BE2C (cell line): ENCODE results near the gene ANKRD60.

ENCODE experiments used
- DNase-seq: peaks from one replicate; pipeline ENCODE4 v3.0.0-alpha.2; 2020
- H3K27me3 ChIP-seq: fragments of 250-450 bp; sonication (Bioruptor Pico); 2 replicates; pipeline ENCODE4 v1.5.1; 2020; ENCODE audit warnings: mild to moderate bottlenecking
- H3K36me3 ChIP-seq: fragments of 250-450 bp; sonication (Bioruptor Pico); 2 replicates; pipeline ENCODE4 v1.5.1; 2020; ENCODE audit warnings: mild to moderate bottlenecking
- H3K4me1 ChIP-seq: fragments of 250-450 bp; sonication (Bioruptor Pico); 2 replicates; pipeline ENCODE4 v1.5.1; 2020
- H3K4me3 ChIP-seq: 2 replicates; pipeline ENCODE4 v1.5.1; 2011; ENCODE audit warnings: low read depth, low read length
- H3K9me3 ChIP-seq: fragments of 250-450 bp; sonication (Bioruptor Pico); 2 replicates; pipeline ENCODE4 v1.5.1; 2020
- TF ChIP-seq, protein P1 (sequence below): IDR thresholded peaks from 2 replicates; pipeline ENCODE4 v1.5.1; 2012; ENCODE audit warnings: mild to moderate bottlenecking, low read depth, low read length

Gene ANKRD60

DNA sequence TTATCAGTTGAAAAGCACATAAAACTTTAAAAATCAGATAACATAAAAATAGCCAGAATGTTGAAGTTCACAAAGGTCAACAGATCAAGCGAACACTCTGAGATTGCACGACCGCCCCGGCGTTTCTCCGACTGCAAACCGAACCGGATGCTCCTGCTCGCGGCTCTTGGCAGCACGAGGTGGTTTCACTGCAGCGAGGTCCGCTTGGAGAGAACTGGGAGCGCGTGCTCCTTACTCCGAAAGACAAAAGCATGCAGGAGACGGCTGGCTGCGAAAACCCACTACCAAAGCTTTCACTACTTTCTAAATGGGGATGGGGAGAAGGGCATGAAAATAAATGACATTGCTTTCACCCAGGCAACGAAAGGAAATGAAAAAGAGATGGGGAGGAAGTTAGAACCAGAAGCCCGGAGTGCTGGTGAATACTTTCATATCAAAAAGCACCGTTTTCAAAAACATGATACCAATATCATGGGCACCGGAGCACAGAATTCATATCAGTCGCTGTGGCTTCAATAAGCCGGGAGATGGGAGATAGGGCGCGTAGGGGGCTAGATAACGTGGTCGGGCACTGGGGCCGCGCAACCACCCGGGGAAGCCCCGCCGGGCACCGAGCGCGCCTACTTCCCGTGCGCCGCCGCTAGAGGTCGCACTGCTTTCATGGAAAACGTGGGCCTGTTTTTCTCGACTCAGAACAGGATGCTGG, 8.3 kb upstream of the ANKRD60 start:
- Histone ChIP-seq H3K4me1 (peaks cover 9% of the 10 kb centered on the region), H3K36me3 (no peaks in the 10 kb centered on the region), H3K9me3 (no peaks in the 10 kb centered on the region), H3K27me3 (no peaks in the 10 kb centered on the region), H3K4me3 (peak overlapping the region; percentile 73)
- DNase-seq: peak; percentile 84
- TF ChIP-seq, protein P1, sequence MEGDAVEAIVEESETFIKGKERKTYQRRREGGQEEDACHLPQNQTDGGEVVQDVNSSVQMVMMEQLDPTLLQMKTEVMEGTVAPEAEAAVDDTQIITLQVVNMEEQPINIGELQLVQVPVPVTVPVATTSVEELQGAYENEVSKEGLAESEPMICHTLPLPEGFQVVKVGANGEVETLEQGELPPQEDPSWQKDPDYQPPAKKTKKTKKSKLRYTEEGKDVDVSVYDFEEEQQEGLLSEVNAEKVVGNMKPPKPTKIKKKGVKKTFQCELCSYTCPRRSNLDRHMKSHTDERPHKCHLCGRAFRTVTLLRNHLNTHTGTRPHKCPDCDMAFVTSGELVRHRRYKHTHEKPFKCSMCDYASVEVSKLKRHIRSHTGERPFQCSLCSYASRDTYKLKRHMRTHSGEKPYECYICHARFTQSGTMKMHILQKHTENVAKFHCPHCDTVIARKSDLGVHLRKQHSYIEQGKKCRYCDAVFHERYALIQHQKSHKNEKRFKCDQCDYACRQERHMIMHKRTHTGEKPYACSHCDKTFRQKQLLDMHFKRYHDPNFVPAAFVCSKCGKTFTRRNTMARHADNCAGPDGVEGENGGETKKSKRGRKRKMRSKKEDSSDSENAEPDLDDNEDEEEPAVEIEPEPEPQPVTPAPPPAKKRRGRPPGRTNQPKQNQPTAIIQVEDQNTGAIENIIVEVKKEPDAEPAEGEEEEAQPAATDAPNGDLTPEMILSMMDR: peak; percentile 92

- no peak for DNase-seq
- no peaks in the 10 kb centered on the region for H3K36me3 ChIP-seq
- H3K9me3 ChIP-seq: no peaks in the 10 kb centered on the region
- H3K4me1 ChIP-seq: peaks cover 9% of the 10 kb centered on the region
- no peaks in the 10 kb centered on the region for H3K27me3 ChIP-seq
- peak overlapping the region; percentile 33 for H3K4me3 ChIP-seq
- TF ChIP-seq, protein P1: no peak
Observed at GRCh38 chr20:58235010-58235409, 6.6 kb upstream of the ANKRD60 start.

DNA sequence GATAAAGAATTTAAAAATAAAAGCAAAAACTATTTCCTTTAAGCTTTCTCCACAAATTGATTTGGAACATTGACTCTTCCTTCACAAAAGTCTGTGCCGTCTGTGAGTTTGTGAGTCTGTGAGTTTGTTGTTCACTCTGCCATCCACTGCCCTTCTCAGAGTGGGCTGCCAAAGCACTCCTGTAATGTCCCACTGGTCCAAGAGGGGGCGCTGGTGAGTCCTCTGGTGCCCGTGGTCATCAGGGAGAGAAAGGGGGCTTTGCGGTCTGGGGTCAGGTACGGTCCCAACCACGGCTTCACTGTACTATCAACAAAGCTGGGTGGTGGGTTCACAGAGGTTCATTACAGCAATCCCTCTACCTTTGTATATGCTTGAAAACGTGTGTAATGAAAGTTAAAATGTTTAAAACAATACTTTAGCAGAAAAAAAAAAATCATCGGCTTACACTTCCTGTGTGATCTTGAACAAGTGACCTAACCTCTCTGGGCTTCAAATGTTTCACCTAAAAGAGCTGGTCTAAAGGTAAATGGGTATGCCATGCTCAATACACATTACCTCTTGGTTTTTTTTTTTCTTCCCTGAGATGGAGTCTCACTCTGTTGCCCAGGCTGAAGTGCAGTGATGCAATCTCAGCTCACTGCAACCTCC, 5.6 kb upstream of the ANKRD60 start:
- TF ChIP-seq, protein P1: peak; percentile 90
- peak; percentile 59 for DNase-seq
- no peaks in the 10 kb centered on the region for H3K27me3 ChIP-seq
- no peaks in the 10 kb centered on the region for H3K9me3 ChIP-seq
- peaks cover 8% of the 10 kb centered on the region for H3K4me1 ChIP-seq
- no peaks in the 10 kb centered on the region for H3K36me3 ChIP-seq
- no peak overlapping the region for H3K4me3 ChIP-seq

GRCh38 chr20:58233393-58233792, 4.9 kb upstream of the ANKRD60 start:
- no peaks in the 10 kb centered on the region for H3K27me3 ChIP-seq
- no peaks in the 10 kb centered on the region for H3K36me3 ChIP-seq
- TF ChIP-seq, protein P1: no peak
- H3K4me3 ChIP-seq: no peak overlapping the region
- no peak for DNase-seq
- H3K4me1 ChIP-seq: peaks cover 6% of the 10 kb centered on the region
- no peaks in the 10 kb centered on the region for H3K9me3 ChIP-seq

GRCh38 chr20:58231683-58232082, 3.2 kb upstream of the ANKRD60 start:
- Histone ChIP-seq H3K27me3 (peaks cover 5% of the 10 kb centered on the region; the same call in 1 of the 2 replicates), H3K36me3 (no peaks in the 10 kb centered on the region), H3K4me1 (no peaks in the 10 kb centered on the region; the same call in 1 of the 2 replicates), H3K9me3 (no peaks in the 10 kb centered on the region), H3K4me3 (no peak overlapping the region)
- DNase-seq: no peak
- TF ChIP-seq, protein P1: no peak
